Measurements from ENCODE around the gene FHOD3. TPM values are rescaled to one million over a fixed set of nuclear protein-coding genes. Genes with fewer than 3 reads are reported as not detected.

FHOD3 gene
- total and polyA plus RNA-seq, 2 of the 8 experiments (the other 6 are each of a cell fraction or from before 2014, with no cell fraction given) = 9.7 to 10.5 TPM

GRCh38 chr18:36737316-36737715 is 439.8 kb downstream of the FHOD3 start:
- no peak for DNase-seq (ENCODE audit: low read depth in 1 of 2, low spot score in 2 of 2)
- no peak overlapping the region for H2BK12ac ChIP-seq (ENCODE audit: low read depth, low read length)
- H3K56ac ChIP-seq (replicated peaks; ENCODE audit: insufficient read length, low read depth, low read length) = no peak overlapping the region
- no peak overlapping the region for H3K27ac ChIP-seq (ENCODE audit: low read depth, low read length)
- WGBS, 2 experiments (ENCODE audit: extremely low coverage in 1 of 2, insufficient coverage in 1 of 2, insufficient read length in 1 of 2, insufficient replicate concordance in 2 of 2, low coverage in 1 of 2, low lambda C conversion rate in 2 of 2, missing lambda C conversion rate in 1 of 2) = 87% methylated on average over 3 of the region's 3 CpGs; no CpG with 5 or more reads in 1 of the 2 experiments
- H2AK5ac ChIP-seq (ENCODE audit: low read depth, low read length) = no peak overlapping the region
- H3K14ac ChIP-seq (ENCODE audit: insufficient read length) = no peak overlapping the region
- CTCF ChIA-PET (ENCODE audit: partially characterized antibody) = interaction anchor here (1.4 kb wide), 1 partner anchor 26 kb away, joined by 3 read pairs; no protein-coding TSS in a partner anchor
- H3K79me1 ChIP-seq (ENCODE audit: low read depth, low read length) = no peaks in the 10 kb centered on the region
- no peak overlapping the region for H3K9ac ChIP-seq (replicated peaks in 1 of 4; ENCODE audit: extremely low read depth in 1 of 4, low read depth in 3 of 4, low read length in 3 of 4)
- H4K5ac ChIP-seq (ENCODE audit: insufficient read length, low read depth, low read length) = no peak overlapping the region
- POLR2A ChIA-PET (ENCODE audit: partially characterized antibody) = no interaction called here
- no peak for FAIRE-seq
- no peak overlapping the region for H2BK5ac ChIP-seq (ENCODE audit: low read depth, low read length)
- no peaks in the 10 kb centered on the region for H3K4me1 ChIP-seq (replicated peaks in 1 of 4; ENCODE audit: control insufficient read depth in 3 of 4, insufficient read depth in 4 of 4, low read length in 3 of 4)
- peaks cover 0 to 8% (median 1%) of the 10 kb centered on the region in 4 experiments; a peak in 3 of 8 replicates for H3K36me3 ChIP-seq (ENCODE audit: control insufficient read depth in 2 of 4, insufficient read depth in 4 of 4, low read length in 3 of 4)
- H2BK15ac ChIP-seq (ENCODE audit: low read length) = no peak overlapping the region
- H4K91ac ChIP-seq (replicated peaks; ENCODE audit: insufficient read length, low read length) = no peak overlapping the region
- H3K4ac ChIP-seq (replicated peaks; ENCODE audit: insufficient read length, low read depth, low read length) = no peak overlapping the region
- TF ChIP-seq JUND (IDR thresholded peaks at IDR 0.05; ENCODE audit: low read length) (no peak), SP1 (IDR thresholded peaks at IDR 0.05; ENCODE audit: low read depth, low read length) (no peak), RFX5 (IDR thresholded peaks at IDR 0.05; ENCODE audit: borderline replicate concordance, low read depth, low read length) (no peak), SP4 (IDR thresholded peaks at IDR 0.05; ENCODE audit: low read length) (no peak), PHF8 (conservative IDR thresholded peaks at IDR 0.05; ENCODE audit: low read depth, low read length) (no peak), EZH2 (IDR thresholded peaks at IDR 0.05; ENCODE audit: low read depth, low read length, severe bottlenecking) (no peak), RAD21 (IDR thresholded peaks at IDR 0.05 in 1 of 2, conservative IDR thresholded peaks at IDR 0.05 in 1 of 2; ENCODE audit: low read depth in 2 of 2, low read length in 2 of 2) (no peak), CTCF (IDR thresholded peaks at IDR 0.05; ENCODE audit: control extremely low read depth in 1 of 3, insufficient read depth in 1 of 3, low read depth in 1 of 3, low read length in 3 of 3) (no peak), ATF3 (IDR thresholded peaks at IDR 0.05; ENCODE audit: insufficient read depth, low read depth, low read length) (no peak)
- H3K4me2 ChIP-seq (ENCODE audit: insufficient read depth in 1 of 2, low read depth in 2 of 2, low read length in 2 of 2) = no peak overlapping the region
- H3K27me3 ChIP-seq (replicated peaks in 1 of 4; ENCODE audit: control insufficient read depth in 3 of 4, extremely low read depth in 1 of 4, insufficient read depth in 3 of 4, low read length in 3 of 4) = no peaks in the 10 kb centered on the region
- H2BK120ac ChIP-seq (replicated peaks; ENCODE audit: low read depth, low read length) = no peak overlapping the region
- no peak overlapping the region for H3K23ac ChIP-seq (ENCODE audit: insufficient read length)
- H3K4me3 ChIP-seq (ENCODE audit: extremely low read depth in 1 of 4, insufficient read depth in 2 of 4, low read depth in 3 of 4, low read length in 4 of 4) = no peak overlapping the region
- no peak overlapping the region for H2AFZ ChIP-seq (ENCODE audit: low read length)
- no peaks in the 10 kb centered on the region for H4K20me1 ChIP-seq (replicated peaks in 1 of 2; ENCODE audit: control insufficient read depth in 1 of 2, insufficient read depth in 2 of 2, low read length in 2 of 2)
- H3K18ac ChIP-seq (ENCODE audit: extremely low read depth, low read length) = no peak overlapping the region
- no peaks in the 10 kb centered on the region for H3K79me2 ChIP-seq (ENCODE audit: control insufficient read depth in 1 of 2, insufficient read depth in 2 of 2, low read length in 2 of 2)
- H3K23me2 ChIP-seq (ENCODE audit: low read depth, low read length) = no peaks in the 10 kb centered on the region
- H2BK20ac ChIP-seq (ENCODE audit: low read length) = no peak overlapping the region
- peaks cover 7% of the 10 kb centered on the region in 2 experiments for H3K9me3 ChIP-seq (ENCODE audit: insufficient read depth in 2 of 2, low read depth in 1 of 2, low read length in 1 of 2)
- no peak overlapping the region for H4K8ac ChIP-seq (ENCODE audit: extremely low read depth, insufficient read depth, low read length)
